Endothelial cell of umbilical vein (primary cell): ENCODE results near the gene FRMPD1. TPM values are rescaled to one million over a fixed set of nuclear protein-coding genes. Genes with fewer than 3 reads are reported as not detected.

ENCODE experiments used
- BruUV-seq: library from RNA; stranded (reverse); fragments of 400-500 nt; replicated peaks from 2 replicates; lab custom pipeline; 2021; lab: Mats Ljungman, UMichigan
- CTCF ChIA-PET: fragments of 300-600, 350-600 bp; sonication (Branson Sonifier 250); formaldehyde crosslinking; loops from one replicate; lab custom pipeline; 2021; ENCODE audit warnings: antibody characterized with exemption, inconsistent platforms; lab: Charles Lee
- POLR2A ChIA-PET: fragments of 300-600, 350-600 bp; sonication (Branson Sonifier 250); formaldehyde crosslinking; loops from one replicate; lab custom pipeline; 2021; ENCODE audit warnings: antibody characterized with exemption, inconsistent platforms; lab: Charles Lee
- DNase-seq: peaks from one replicate; pipeline ENCODE4 v3.0.0-alpha.2; 2011; ENCODE audit warnings: low read depth, low spot score
- FAIRE-seq: peaks from 2 replicates; lab custom pipeline; 2011; peaks lifted over from hg19 to GRCh38; lab: Jason Lieb, UNC
- H2AFZ ChIP-seq: 2 replicates; pipeline ENCODE4 v1.6.0; 2012; ENCODE audit warnings: low read depth, low read length, control low read depth, inconsistent platforms
- H3K27ac ChIP-seq: 2 replicates; pipeline ENCODE4 v1.5.1; 2011; ENCODE audit warnings: low read depth, mild to moderate bottlenecking, control low read depth, low read length, moderate library complexity; ENCODE audit not compliant: insufficient read depth
- H3K27me3 ChIP-seq, 2 experiments: 2 replicates each; pipeline versions ENCODE4 v1.6.0 to v1.6.1; 2011; ENCODE audit warnings: low read length in 2 of 2, mixed read lengths in 1 of 2; ENCODE audit not compliant: control insufficient read depth in 2 of 2, insufficient read depth in 2 of 2
- H3K36me3 ChIP-seq, 2 experiments: 2 replicates in 1 of 2; 3 replicates in 1 of 2; pipeline ENCODE4 v1.5.1; 2011; ENCODE audit warnings: low read length in 2 of 2, mild to moderate bottlenecking in 1 of 2, moderate library complexity in 1 of 2; ENCODE audit not compliant: control insufficient read depth in 2 of 2, insufficient read depth in 2 of 2; ENCODE audit errors: extremely low read depth in 1 of 2
- H3K4me1 ChIP-seq: 3 replicates; pipeline ENCODE4 v1.5.1; 2011; ENCODE audit warnings: mild to moderate bottlenecking, low read length; ENCODE audit not compliant: control insufficient read depth, insufficient read depth; ENCODE audit errors: extremely low read depth
- H3K4me2 ChIP-seq: 2 replicates; pipeline ENCODE4 v1.6.1; 2011; ENCODE audit warnings: low read length, control low read depth, mixed read lengths; ENCODE audit not compliant: insufficient read depth
- H3K4me3 ChIP-seq, 3 experiments: fragments of 200-600 bp in 1 of 3; sonication (generic), shearing (Covaris generic) in 1 of 3; replicated peaks in 1 of 3; 2 replicates each; pipeline ENCODE4 v1.5.1; 2011 to 2016; ENCODE audit warnings: control low read depth in 3 of 3, low read length in 3 of 3, mild to moderate bottlenecking in 2 of 3, inconsistent platforms in 1 of 3, low read depth in 1 of 3, moderate library complexity in 1 of 3; ENCODE audit not compliant: insufficient read depth in 1 of 3
- H3K79me2 ChIP-seq: 2 replicates; pipeline ENCODE4 v1.6.0; 2012; ENCODE audit warnings: low read length, inconsistent platforms; ENCODE audit not compliant: control insufficient read depth, insufficient read depth
- H3K9ac ChIP-seq: replicated peaks from 2 replicates; pipeline ENCODE3; 2011; ENCODE audit warnings: low read length, control low read depth; ENCODE audit not compliant: insufficient read depth; ENCODE audit errors: extremely low read depth
- H3K9me1 ChIP-seq: replicated peaks from 3 replicates; pipeline ENCODE4 v1.6.0; 2011; ENCODE audit warnings: mild to moderate bottlenecking, low read length; ENCODE audit not compliant: control insufficient read depth, insufficient read depth; ENCODE audit errors: extremely low read depth
- H3K9me3 ChIP-seq: replicated peaks from 2 replicates; pipeline ENCODE4 v1.5.1; 2012; ENCODE audit warnings: low read length, inconsistent platforms; ENCODE audit not compliant: control insufficient read depth, insufficient read depth
- H4K20me1 ChIP-seq: replicated peaks from 2 replicates; pipeline ENCODE3; 2011; ENCODE audit warnings: mild to moderate bottlenecking, low read length; ENCODE audit not compliant: control insufficient read depth, insufficient read depth; ENCODE audit errors: extremely low read depth
- CTCF ChIP-seq, 2 donors: IDR thresholded peaks; 1 replicate in 1 of 2; 2 replicates in 1 of 2; pipeline ENCODE4 v1.5.1; 2011; ENCODE audit warnings: low read length in 2 of 2, mild to moderate bottlenecking in 2 of 2, moderate library complexity in 2 of 2, control low read depth in 1 of 2, inconsistent platforms in 1 of 2, low read depth in 1 of 2; ENCODE audit not compliant: insufficient read depth in 1 of 2; ENCODE audit errors: extremely low read depth in 1 of 2
- EZH2 ChIP-seq: IDR thresholded peaks from 2 replicates; pipeline ENCODE4 v1.6.1; 2012; ENCODE audit warnings: borderline replicate concordance, low read depth, mild to moderate bottlenecking, moderate library complexity, low read length, inconsistent platforms; ENCODE audit not compliant: severe bottlenecking
- FOS ChIP-seq: IDR thresholded peaks from 2 replicates; pipeline ENCODE4 v1.6.1; 2011; ENCODE audit warnings: mild to moderate bottlenecking, low read length, moderate library complexity, borderline replicate concordance; ENCODE audit not compliant: insufficient read depth
- GATA2 ChIP-seq: IDR thresholded peaks from 2 replicates; pipeline ENCODE4 v1.7.0; 2011; ENCODE audit warnings: low read depth, mild to moderate bottlenecking, moderate library complexity, mixed read lengths, low read length; ENCODE audit not compliant: insufficient read length, insufficient read depth
- JUN ChIP-seq: IDR thresholded peaks from 2 replicates; pipeline ENCODE4 v1.6.1; 2011; ENCODE audit warnings: borderline replicate concordance, low read depth; ENCODE audit not compliant: insufficient read length, insufficient read depth
- MYC ChIP-seq: IDR thresholded peaks from one replicate; pipeline ENCODE4 v1.6.1; 2011; ENCODE audit warnings: mild to moderate bottlenecking, low read depth, low read length
- POLR2A ChIP-seq: IDR thresholded peaks from 2 replicates; pipeline ENCODE4 v1.6.1; 2012; ENCODE audit warnings: low read depth, mild to moderate bottlenecking, control low read depth, low read length
- POLR2AphosphoS5 ChIP-seq: IDR thresholded peaks from 2 replicates; pipeline ENCODE4 v1.6.1; 2012; ENCODE audit warnings: low read depth, mild to moderate bottlenecking, control low read depth, low read length, moderate library complexity; ENCODE audit not compliant: insufficient read depth
- dilution Hi-C: fragments of 300-500 bp; cut with MboI; formaldehyde crosslinking; loops from one replicate; pipeline ENCODE4 v1.15.0; 2019; ENCODE audit warnings: low sequenced_read_pairs; ENCODE audit not compliant: extremely low pct_ligation_motif_present
- intact Hi-C: fragments of 100-400 bp; cut with micrococcal nuclease; formaldehyde crosslinking; loops from one replicate; pipeline ENCODE4 v1.10.0; 2022
- polyA plus RNA-seq, 4 experiments: library from polyadenylated mRNA; depleted of rRNA in 3 of 4; stranded (reverse) in 3 of 4; unstranded in 1 of 4; fragments of >200 nt; gene quantifications; 2 replicates each; pipeline versions ENCODE4 v1.2.1 to v1.2.3, GENCODE V29; 2011 to 2012; ENCODE audit warnings: missing spikeins in 1 of 4
- total RNA-seq: library from RNA; stranded (reverse); gene quantifications from 2 replicates; pipeline ENCODE4 v1.2.3, GENCODE V29; 2021
- TF ChIP-seq, protein P1 (sequence below): IDR thresholded peaks from 2 replicates; pipeline ENCODE4 v1.6.1; 2011; ENCODE audit not compliant: insufficient read depth, insufficient read length

Gene FRMPD1
- total and polyA plus RNA-seq, 2 donors (not counting 3 experiments of a cell fraction or from before 2014, with no cell fraction given), result not detected

DNA sequence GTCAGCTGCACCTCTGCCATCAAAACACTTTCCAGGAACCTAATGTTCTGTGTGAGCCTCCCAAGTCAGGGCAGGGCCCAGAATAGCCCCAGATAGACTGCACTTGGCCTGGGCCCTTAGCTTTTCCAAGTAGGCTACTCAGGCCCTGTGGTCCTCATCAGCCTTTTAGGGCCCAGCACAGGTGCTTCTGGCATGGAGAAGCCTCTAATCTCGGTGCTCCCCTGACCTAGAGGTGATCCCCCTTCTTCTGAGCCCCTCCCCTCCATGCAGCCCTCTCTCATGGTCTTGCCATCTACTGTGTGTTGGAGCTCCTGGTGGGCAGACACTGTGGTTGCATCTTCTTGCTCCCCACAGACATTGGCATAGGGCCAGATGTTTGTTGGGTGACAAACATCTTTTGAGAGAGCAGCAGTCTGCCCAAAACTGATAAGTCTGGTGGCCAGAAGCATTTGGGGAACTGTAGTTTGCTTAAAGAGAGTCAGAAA, 28.1 kb downstream of the FRMPD1 start:
- CTCF ChIA-PET, result no interaction called here
- H3K9me3 ChIP-seq, result no peaks in the 10 kb centered on the region
- H2AFZ ChIP-seq, result no peak overlapping the region
- POLR2A ChIA-PET, result no interaction called here
- intact Hi-C loops (no loop called here), dilution Hi-C loops (no loop called here)
- no peak for DNase-seq
- H3K27ac ChIP-seq, result no peak overlapping the region
- no peaks in the 10 kb centered on the region for H3K79me2 ChIP-seq
- no peaks in the 10 kb centered on the region for H3K4me1 ChIP-seq
- H3K36me3 ChIP-seq, result no peaks in the 10 kb centered on the region
- peaks cover 6 to 13% of the 10 kb centered on the region in 2 experiments for H3K27me3 ChIP-seq
- no TSS peak for BruUV-seq
- H3K4me2 ChIP-seq, result no peak overlapping the region
- FAIRE-seq, result no peak
- H3K9me1 ChIP-seq, result no peaks in the 10 kb centered on the region
- no peaks in the 10 kb centered on the region for H4K20me1 ChIP-seq
- no peak overlapping the region for H3K4me3 ChIP-seq
- H3K9ac ChIP-seq, result no peak overlapping the region
- TF ChIP-seq MYC, result no peak
- no peak for TF ChIP-seq CTCF (IDR thresholded peaks at IDR 0.05; ENCODE audit: extremely low read depth in 1 of 2, insufficient read depth in 1 of 2, low read depth in 1 of 2, low read length in 2 of 2)

DNA sequence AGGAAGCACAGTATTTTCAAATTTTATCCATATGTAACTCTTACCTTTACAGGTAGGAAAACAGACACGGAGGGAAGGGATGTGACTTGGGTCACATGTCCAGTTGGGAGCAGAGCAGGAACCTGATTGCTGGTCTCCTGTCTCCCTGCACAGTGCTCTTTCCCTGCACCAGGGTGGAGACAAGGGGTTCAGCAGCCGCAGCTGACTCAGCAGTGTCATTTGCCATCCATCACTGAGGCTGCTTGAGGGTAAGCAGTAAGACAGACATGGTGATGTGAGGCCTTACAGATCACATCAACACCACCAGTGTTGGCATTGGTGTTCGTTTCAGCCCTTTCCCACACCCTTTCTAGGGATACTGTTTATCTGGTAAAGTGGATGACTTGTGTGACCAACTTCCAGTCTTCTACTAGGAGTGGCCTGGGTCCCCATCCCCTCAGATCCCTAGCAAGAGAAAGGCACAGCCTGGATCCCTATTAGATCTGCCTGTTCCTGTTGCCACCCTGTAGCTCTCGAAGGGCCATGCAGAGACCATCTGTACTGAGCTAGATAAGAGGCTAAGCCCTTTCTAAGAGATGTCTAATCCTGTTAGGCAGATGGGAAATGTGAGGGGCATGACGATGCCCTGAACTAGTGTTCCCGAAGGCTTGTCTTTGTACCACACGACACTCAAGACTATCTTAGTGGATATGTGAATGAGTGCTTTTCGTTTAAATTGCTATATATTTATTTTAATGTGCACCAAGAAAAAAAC, 29.1 kb downstream of the FRMPD1 start:
- Histone ChIP-seq H3K36me3 (no peaks in the 10 kb centered on the region), H2AFZ (no peak overlapping the region), H4K20me1 (no peaks in the 10 kb centered on the region), H3K4me1 (no peaks in the 10 kb centered on the region), H3K9ac (no peak overlapping the region), H3K27ac (no peak overlapping the region), H3K4me2 (no peak overlapping the region), H3K27me3 (peaks cover 6 to 13% of the 10 kb centered on the region in 2 experiments), H3K4me3 (no peak overlapping the region), H3K9me1 (no peaks in the 10 kb centered on the region), H3K79me2 (no peaks in the 10 kb centered on the region), H3K9me3 (no peaks in the 10 kb centered on the region)
- ChIA-PET POLR2A (no interaction called here), CTCF (no interaction called here)
- intact Hi-C loops, result no loop called here
- DNase-seq (no peak), FAIRE-seq (no peak)
- dilution Hi-C loops, result no loop called here
- BruUV-seq, result no TSS peak
- no peak for TF ChIP-seq JUN
- TF ChIP-seq FOS, result no peak
- TF ChIP-seq POLR2AphosphoS5, result no peak
- no peak for TF ChIP-seq MYC
- TF ChIP-seq, protein P1, sequence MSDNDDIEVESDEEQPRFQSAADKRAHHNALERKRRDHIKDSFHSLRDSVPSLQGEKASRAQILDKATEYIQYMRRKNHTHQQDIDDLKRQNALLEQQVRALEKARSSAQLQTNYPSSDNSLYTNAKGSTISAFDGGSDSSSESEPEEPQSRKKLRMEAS, result no peak
- TF ChIP-seq POLR2A, result no peak
- no peak for TF ChIP-seq GATA2
- TF ChIP-seq CTCF (IDR thresholded peaks at IDR 0.05; ENCODE audit: extremely low read depth in 1 of 2, insufficient read depth in 1 of 2, low read depth in 1 of 2, low read length in 2 of 2), result no peak
- TF ChIP-seq EZH2, result no peak
